ENCODE results near the gene MSH5.

Gene MSH5

DNA sequence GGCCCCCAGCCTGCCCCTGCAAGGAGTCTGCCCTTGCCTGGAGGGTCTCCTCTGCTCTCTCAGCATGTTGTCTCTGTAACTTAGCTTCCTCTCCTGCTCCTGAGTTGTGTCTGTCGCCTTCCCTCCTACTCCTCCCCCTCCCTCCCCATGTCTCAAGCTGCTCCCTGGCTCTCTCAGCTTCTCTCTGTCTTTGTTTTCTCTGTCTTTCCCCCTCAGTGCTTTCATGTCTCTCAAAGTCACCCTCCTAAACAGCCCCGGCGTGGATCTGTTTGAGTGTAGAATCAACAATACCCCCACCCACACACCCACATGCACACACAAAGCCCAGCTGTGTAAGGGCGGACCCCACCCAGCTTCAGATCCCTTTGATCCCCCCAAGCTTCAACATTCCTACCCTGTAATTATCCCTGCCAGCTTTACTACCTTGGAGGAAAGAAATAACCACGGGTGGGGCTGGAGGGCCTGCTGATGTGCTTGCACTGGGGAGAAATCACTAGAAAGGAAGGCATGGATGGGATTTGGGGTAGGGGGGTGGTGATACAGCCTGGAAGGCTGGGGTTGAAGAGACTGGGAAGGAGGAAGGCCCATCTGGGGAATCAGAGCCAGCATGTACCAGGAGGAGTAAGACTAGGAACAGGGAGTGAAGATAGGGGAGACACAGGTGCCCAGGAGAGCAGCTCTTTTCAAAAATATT, 25.7 kb upstream of the MSH5 start:
- no peak for DNase-seq

DNA sequence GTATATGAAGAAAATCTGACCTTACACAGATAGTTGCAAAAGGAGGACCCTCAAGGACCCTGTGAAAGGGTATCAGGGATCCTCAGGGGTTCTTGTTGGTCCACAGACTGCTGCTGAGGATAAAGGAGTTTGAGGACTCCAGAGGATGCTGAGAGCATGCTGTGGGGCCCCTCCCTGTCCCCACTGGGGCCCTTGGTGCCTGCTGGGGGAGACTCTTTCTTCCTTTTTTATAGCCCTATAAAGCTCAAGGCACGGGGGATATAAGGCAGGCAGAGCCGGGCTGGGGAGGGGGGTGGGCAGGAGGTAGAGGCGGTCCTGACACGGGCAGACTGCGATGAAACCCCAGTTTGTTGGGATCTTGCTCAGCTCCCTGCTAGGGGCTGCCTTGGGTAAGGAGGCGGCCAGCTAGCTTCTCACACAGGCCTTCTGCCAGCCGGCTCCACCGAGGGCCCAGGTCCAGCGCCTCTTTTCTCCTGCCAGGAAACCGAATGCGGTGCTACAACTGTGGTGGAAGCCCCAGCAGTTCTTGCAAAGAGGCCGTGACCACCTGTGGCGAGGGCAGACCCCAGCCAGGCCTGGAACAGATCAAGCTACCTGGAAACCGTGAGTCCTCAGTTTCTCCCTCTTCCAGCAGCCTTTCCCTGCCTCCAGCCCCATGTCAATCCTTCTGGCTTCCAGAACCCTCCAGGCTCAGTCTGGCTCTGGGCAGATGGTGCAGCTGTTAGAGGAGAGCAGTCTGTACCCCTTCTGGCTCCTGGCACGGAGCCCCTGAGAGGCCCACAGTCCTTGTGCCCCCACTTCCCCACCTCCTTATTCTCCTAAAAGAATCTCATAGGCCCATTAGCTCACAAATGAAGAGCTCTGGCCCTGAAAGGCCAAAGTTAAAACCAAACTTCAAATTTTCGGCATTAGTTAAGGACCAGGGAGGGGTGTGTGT, 24.5 kb upstream of the MSH5 start, which contains the start of gene LY6G6D:
Gene LY6G6D (plus strand): TSS at position 327 of the 937 bp plus-strand sequence. CDS start 8 bp downstream, at position 335.
- no peak for DNase-seq

DNA sequence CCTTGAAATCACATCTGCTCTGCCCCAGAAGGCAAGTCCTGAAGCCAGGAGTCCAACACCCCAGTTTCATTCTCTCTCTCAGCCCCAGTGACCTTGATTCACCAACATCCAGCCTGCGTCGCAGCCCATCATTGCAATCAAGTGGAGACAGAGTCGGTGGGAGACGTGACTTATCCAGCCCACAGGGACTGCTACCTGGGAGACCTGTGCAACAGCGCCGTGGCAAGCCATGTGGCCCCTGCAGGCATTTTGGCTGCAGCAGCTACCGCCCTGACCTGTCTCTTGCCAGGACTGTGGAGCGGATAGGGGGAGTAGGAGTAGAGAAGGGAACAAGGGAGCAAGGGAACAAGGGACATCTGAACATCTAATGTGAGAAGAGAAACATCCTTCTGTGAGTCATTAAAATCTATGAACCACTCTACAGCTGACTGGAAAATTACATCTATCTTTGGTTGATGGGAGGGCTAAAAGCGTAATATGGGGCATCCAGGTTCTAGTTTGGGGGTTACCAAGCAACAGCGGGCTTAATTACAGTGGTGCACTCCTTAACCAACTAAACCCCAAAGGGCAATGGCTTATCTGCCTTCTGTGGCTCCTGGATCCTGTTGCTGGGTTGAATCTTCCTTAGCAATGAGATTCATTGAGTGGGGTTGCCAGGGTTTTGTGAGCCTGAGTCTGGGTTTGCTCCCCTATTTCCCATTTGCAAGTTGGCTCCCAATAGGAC, 22.1 kb upstream of the MSH5 start:
- no peak for DNase-seq

DNA sequence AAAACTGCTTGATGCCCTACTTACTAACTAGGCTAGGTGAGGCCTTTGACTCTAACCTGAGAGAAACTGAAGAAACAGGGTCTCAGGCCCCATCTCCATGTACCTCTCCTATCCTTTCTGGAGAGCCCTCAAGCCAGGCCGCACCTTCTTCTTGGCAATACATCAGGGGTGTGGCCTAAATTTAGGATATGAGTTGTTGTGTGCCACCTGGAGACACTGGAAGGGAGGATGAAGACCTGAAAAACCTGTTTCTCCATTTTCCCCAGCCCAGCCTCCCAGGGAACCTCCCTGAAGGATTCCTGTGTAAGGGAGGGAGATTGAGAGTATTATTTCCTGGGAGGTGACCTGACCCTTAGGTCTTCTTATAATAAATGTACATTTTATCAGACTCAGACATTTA, 21.5 kb upstream of the MSH5 start:
- no peak for DNase-seq

DNA sequence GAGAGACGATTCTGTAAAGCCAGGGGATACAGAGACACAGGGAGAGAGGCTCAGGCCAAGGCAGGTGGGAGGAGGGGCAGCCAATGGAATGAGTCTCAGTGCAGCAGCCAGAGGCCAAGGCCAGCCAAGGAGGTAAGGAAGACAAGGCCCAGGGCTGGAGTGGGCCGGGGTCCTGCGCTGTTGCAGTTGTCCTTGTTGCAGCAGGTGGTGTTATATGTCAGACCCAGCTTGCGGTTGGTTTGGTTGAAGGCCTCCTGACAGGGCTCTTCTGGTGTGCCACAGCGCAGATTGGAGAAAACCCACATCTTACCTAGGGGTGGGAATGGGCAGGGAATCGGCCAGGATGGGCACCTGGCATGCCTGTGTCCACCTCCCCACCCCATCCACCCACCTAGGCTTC, 20.8 kb upstream of the MSH5 start:
- no peak for DNase-seq

DNA sequence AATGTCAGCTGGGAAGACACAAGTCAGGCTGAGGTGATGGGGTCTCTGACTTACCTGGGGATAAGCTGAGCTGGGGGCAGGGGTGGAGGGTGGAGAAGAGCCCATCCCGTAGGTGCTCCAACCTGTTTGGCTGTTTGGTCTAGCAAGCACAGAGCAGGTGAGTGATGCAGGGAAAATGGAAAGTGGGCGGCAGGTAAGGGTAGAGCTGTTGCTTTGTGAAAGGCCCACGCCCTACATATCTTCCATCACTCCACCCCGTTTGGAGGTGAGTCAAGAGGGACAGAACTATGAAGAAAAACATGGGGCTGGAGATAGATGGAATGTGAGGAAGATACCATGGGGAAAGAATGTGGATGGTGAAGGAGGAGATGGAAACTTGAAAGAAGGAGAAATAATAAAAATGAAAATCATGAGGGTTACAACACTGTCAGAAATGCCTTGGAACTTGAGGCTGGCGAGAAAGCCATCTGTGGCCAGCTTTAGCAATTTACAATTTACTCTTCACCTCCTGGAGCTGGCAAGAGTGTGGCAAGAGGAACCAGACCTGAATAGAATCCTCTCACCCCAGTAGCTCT, 19.5 kb upstream of the MSH5 start:
- DNase-seq: no peak

DNA sequence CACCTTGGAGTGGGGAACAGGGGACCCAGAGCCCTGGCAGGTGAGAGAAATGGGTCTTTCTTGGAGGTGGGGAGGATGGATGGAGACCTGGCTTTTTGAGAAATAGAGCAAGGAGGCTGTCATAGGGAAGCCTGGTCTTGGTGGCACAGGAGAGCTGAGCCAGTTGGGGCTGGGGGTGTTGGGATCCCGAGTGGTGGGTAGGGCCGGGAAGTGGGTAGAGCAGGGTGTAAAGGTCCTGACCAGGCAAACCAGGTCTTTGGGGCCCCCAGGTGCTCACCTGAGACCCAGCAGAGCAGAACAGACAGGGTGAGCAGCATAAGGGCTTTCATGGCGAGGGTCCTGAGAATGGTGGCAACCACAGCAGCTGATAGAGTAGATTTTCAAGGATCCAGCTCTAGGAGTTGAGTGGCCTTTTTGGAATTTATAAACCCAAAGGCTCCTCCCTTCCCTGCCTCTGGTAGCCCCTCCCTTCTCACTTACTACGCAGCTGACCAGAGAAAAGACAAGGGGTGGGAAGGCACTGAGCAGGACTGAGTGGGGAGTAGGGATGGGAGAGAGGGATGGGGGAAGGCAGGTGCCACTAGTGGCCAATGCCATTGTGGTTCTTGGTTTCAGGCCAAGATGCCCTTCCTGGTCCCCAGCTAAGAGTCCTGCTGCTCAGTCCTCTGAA, 18.3 kb upstream of the MSH5 start, which contains the start of gene LY6G6C:
Gene LY6G6C (minus strand): TSS at position 396 of the 670 bp plus-strand sequence. CDS start 67 bp downstream, at position 329.
- DNase-seq: no peak

DNA sequence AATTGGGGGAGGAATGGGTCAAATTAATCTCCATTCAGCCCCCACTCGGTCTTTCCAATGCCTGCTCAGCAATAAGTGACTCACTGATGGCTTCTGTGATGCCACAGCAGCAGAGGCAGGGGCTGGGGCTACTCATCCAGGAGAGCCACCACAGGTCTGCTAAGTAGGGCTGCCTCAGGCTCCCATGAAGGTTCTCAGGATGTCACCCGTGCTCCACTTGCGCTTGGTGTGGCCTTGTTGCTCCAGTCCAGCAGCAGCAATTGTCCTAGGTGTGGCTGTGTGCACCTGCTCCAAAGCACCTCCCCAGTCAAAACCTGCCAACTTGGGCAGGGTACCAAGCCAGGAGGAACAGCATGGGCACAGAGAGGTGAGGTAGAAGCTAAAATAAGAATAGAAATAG, 17.6 kb upstream of the MSH5 start:
- no peak for DNase-seq

DNA sequence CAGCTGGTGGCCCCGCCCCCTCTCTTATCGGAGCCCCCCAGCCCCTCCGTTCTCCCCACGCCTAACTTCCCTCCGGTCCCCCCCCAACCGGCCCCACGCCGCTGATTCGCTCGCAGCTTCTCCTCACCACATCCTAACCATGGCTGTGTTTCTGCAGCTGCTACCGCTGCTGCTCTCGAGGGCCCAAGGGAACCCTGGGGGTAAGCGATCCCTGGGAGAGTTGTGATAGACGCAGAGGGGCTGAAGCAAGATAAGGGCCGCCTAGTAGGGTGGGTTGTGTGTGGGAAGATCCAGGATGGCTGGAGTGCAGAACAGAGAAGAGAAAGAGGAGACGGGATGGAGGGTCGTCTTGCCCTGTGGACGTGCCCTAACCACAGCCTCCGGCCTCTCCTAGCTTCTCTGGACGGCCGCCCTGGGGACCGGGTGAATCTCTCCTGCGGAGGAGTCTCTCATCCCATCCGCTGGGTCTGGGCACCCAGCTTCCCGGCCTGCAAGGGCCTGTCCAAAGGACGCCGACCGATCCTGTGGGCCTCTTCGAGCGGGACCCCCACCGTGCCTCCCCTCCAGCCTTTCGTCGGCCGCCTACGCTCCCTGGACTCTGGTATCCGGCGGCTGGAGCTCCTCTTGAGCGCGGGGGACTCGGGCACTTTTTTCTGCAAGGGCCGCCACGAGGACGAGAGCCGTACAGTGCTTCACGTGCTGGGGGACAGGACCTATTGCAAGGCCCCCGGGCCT, 16.4 kb upstream of the MSH5 start, which contains the start of gene MPIG6B:
Gene MPIG6B (plus strand): TSS at position 129 of the 735 bp plus-strand sequence. CDS start 11 bp downstream, at position 140.
- no peak for DNase-seq

DNA sequence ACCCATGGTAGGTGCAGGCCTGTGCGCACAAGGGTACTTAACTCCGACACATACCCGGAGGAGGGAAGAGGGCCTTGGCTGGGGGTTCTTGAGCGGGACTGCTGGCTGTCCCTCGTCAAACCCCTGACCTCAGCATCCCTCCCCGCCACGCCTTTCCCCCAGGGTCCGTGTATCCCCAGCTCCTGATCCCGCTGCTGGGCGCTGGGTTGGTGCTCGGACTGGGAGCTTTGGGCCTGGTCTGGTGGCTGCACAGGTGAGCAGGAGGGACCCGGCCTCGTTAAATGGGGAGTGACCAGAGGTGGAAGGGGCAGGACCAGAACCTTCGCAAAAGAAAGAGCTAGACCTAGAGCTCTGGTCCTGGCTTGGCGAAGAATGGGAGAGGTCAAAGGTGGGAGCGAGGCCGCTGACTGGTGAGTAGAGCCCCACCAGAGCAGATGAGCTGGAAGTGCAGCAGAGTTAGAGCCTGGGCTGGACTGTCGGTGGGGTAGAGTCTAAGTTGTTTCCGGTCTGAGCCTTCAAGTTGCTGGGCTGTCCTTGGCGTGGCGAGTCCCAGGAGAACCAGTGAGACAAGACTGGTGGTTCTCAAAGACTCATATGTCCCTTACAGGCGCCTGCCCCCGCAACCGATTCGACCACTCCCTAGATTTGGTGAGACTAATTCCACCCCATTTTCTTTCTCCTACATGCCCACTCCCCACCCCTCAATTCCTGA, 15.7 kb upstream of the MSH5 start:
- DNase-seq: no peak

DNA sequence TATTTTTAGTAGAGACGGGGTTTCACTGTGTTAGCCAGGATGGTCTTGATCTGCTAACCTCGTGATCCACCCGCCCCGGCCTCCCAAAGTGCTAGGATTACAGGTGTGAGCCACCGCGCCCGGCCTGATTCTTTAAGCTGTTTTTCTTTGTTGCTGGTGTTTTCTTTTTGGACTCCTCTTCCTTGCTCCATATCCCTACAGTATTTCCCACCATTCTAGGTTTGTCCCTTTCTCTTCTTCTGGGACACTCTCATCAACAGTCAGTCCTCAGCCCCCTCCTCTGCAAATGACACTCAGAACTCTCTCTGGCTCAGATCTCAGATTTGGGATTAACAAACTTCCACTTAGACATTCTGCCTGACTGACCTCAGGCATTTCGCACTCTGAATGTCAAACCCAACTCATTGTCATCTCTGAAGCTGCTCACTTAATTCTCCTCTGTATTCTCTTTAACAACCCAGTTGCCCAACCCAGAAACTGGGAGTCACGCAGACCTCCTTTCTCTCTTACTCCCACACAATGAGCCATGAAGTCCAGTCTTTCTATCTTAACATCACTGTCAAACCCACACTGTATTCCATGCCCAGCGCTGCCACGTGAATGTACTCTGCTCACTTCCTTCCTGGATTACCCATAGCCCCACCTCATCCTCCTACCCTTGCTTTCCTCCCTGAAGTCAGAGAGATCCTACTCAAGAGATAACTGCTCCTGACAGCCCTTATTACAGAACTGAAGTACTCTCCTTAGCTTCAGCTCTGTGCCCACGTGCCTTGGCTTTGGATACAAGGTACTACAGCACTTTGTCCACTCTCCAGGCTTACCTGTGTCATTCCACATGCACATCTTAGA, 14.1 kb upstream of the MSH5 start:
- no peak for DNase-seq

DNA sequence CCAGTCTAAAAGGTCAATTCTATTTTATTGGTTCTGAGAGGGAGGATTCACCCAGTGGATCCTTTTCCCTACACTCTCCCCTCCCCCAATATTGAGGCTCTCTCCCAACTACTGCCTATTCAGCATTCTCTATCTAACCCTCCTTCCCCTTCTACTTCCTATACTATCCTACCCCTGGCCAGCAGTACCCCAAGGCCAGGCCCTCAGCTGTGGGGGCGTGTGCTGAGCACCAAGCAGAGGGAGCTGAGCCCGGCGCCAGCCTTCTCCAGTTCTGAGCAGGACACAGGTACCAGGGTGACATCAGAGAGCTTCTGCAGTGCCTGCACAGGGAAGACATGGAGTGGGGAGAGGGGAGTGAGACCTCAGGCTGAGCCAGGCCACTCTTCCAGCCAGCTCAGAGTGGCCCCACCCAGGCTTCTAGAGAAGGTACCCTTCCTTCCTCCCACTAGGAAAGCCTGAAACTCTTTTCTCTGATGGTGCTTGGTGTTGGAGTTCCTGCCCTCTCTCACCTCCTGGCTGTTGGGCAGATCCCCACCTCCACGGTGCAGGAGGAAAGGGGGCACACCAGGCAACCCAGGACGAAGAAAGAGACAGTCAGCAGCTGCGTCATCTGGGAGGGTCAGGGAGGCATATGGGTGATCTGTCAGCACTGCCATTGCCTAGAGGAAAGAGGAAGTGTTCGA, 12.6 kb upstream of the MSH5 start:
- DNase-seq: no peak

DNA sequence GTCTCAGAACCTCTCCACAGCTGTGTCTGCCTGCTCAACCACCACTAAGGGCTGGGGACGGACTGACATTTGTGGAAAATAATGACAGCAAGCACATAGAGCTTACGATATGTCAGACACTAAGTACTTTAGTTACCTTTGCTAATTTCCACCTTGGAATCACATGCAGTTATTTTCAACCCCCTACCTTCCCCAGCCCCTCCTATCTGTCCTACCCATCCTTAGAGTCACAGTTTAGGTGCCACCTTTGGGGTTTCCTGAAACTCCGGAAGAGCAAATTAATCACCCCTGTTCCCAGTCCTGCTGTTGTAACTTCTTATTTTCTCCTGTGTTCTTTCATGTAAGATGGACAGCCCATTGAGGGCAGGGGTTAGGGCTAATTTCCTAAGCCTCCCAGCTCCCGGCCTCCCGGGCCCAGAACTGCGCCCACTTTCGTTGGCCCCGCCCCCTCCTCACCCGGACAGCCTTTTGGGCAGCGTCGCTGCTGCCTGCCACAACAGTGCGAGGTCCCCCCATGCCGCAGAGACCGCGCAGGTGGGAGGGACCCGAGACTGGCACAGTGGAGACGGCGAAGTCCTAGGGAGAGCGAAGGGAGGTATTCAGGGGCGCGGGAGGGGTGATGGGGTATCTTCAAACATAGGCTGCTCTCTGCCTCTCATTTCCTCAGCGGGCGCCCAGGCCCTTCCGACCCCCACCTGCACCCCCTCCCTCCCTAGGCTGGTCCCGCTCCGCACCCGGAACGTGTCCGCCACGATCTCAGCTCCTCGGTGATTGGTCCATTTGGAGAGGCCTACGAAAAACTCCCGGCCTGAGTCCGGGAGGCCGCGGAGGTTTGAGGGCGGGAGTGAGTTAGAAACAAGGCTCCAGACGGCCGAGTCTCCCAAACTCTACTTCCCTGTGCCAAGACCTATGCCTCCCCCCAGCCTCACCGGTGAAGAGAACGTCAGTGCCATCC, 11.8 kb upstream of the MSH5 start:
- DNase-seq: no peak

DNA sequence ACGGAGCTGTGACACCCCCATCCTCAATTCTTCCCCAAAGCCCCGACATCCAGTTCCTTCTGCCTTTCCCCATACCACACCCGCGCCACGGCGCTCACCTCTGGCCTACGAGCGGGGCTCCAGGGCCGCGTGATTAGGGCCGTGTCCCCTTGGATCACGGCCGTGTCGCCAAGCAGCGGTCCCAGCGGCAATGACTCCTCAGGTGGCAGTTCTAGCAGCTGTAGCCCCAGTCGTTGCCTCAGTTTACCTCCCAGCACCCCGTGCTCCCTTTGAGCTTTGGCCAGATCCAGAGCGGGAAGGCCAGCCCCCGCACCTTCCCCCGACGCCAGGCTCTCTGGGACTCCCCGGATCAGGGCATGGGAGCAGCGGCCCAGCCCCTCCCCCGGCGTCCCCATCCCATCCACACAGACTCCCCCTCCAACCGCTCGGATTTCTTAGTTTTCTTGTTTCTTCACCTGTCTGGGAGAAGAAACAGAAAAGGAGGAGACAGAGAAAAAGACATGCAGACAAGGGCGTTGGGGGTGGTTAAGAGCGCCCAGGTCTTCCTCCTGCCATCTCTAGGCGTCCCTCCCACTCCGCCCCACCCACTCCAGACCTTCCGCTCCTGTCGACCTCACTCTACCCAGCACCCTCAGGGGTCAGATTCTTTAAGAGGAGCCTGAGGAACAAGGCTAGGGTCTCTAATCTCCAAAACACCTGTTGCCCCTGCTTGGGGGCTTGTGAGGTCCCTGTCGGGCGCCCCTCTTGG, 10.9 kb upstream of the MSH5 start, which contains the start of gene DDAH2:
Gene DDAH2 (minus strand): TSS at position 533 of the 748 bp plus-strand sequence. CDS start 138 bp downstream, at position 395.
- DNase-seq: no peak

DNA sequence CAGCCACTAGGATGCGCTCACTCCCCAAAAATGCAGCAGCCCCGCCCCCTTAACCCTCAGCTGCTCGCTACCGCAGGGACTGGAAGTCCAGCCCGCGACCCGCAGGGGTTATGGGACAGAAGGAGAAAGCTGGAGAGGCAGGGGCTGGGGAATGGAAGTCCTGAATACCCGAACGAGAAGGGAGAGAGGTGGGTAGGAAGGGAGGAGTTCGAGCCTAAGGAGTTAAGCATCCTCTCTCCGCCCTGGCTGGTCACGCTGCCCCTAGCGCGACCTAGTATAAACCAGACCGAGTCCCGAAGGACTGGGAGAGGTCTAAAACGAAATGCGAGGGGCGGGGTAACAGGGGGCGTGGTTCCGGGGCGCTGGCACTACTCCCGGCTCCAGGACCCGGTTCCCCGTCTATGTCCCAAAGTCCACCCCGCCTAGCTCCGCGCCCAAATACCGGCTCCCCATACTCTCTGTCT, 10.3 kb upstream of the MSH5 start:
- peak; percentile 68 for DNase-seq

DNA sequence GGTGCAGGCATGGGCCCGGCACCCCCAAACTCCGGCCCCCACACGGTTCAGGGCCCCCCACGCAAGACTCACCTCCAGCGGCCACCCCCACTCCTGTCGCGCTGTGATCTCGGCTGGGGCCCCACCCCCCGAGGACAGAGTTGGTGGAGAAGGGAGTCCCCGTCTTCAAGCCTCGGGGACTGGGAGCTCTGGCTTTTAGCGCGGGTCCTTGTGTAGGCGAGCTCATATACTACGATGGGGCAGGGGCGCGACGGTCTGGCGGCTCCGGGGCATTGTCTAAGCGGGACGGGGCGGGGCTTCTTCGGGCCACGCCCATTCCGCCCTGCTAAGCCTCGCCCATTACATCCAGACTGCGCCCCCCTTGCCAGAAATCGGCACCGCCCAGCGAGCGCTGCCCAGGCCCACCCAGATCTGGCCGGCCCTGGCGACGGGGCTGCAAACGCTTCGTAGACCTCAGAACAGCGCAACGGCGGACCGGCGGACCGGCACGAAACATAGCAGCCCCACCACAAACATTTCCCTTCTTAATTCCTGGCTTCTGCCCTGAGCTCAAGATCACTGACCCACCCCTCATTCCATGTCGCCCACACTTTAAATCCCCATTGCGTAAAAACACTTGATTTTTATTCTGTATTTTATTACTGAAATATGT, 9.7 kb upstream of the MSH5 start:
- DNase-seq: peak; percentile 39
